HG03066 (cell line): ENCODE results near the gene SPARCL1.
"Not testable (repeated sequence)": the region's sequence is repeated elsewhere in the genome, so short reads cannot be mapped to it uniquely, and the experiment has no call there.

Source experiments
- ATAC-seq: cut with Tn5 transposase; IDR thresholded peaks from one replicate; pipeline ENCODE4 v1.9.1; 2021; ENCODE audit warnings: low read depth; ENCODE audit not compliant: unreplicated experiment

The SPARCL1 gene

DNA sequence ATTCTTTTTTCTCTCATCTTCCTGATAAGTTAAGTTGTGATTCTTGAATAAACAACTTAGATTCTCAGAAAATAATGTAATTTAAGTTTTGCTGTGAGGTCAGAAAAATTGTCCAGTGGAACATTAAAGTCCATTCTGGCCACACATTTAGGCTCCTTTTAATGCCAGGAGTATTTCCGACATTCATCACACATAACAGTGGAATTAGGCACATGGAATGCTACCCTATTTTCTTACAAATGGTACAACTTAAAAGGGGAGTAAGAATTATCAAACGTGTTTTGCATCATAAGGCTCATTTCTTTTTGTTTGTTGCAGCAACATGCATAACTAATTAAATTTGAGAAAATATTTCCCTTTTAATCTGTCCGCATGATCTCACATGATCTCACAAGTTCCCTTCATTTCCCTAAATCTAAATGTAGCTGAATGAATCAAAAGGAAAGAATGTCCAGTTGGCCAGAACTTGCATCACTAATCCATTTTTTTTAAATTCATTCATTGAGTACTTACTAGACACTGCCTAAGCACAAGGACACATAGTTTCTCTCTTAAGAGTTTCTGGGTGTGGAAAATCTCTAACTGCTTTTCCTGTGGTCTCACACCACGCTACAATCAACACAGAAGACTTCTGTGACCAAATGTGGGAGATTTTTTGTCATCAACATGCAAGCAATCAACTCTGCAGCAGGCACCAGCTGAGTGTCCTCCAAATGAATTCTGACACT, 22.0 kb downstream of the SPARCL1 start:
- ATAC-seq, result no peak

DNA sequence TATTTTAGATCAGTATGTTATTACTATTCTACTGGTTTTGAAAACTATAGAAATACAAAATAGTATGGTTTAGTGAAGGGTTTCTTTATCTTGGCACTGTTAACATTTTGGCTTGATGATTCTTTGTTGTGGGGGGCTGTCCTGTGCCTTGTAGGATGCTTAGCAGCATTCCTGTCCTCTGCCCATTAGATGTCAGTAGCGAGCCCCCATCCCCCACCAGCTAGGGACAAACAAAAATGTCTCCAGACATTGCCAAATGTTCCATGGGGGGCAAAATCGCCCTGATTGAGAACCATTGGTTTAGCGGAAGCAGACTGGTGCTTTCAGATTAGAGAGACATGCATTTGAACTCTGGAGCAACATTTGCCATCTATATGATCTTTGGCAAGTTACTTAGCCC, 23.3 kb downstream of the SPARCL1 start:
- no peak for ATAC-seq

- no peak for ATAC-seq
These were observed 26.5 kb downstream of the SPARCL1 start for GRCh38 chr4:87502580-87503238.

- ATAC-seq, result peak; percentile 32
These were observed 29.1 kb downstream of the SPARCL1 start for GRCh38 chr4:87500092-87500462.

DNA sequence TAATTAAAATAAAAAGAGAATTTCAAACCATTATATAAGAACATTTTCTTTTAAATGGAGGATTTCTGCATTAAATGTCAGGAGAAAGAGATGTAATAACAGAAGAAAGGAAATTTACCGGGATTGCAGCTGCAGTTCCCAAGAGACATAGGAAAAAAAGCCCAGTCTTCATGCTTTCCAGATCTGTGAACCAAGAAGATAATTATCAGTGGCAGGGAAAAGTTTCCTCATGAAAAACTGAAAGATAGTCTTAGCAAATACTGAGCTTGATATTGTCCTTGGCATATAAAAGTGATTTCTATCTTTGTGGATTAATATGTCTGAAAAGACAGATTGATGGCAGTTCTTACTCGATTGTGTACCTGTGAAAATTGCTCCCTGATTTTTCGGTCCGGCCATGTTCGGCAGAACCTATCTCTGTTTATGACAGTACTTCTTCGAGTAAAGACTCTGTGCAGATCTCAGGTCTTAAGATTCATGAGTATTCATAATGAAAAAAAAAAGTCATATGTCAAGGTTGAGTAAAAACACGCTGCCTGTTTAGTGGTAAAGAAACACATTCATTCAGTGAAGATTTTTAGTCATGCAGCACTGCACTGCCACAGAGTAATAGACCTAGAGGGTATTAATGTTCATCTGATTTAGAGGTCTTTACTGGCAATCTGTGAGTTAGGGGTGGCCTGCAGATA, 29.6 kb downstream of the SPARCL1 start:
- peak; percentile 65 for ATAC-seq

- ATAC-seq, result peak; percentile 66
These were observed 30.7 kb downstream of the SPARCL1 start for GRCh38 chr4:87498446-87498900.

GRCh38 chr4:87497578-87497977, 31.6 kb downstream of the SPARCL1 start:
- ATAC-seq, result no peak

DNA sequence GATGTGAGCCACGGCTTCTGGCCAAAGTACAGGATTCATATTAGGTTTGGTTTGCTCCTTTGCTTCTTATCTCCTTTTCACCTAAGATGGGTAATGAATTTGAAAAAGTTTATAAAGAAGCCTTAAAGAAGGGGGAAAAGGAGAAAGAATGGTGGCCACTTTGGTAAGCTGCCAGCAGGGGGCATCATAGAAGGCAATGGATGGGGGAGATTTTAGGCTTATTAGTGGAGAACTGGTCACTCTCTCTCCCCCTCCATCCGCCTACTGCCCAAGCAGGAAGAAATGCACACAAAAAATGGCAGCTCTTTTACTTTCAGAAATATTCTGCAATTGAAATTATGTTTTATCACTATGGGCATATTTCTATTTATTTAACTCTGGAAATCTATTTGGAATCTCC, 32.0 kb downstream of the SPARCL1 start:
- ATAC-seq, result no peak

GRCh38 chr4:87493115-87493514, 36.1 kb downstream of the SPARCL1 start:
- ATAC-seq, result no peak

- not testable (repeated sequence) for ATAC-seq
These were observed 37.3 kb downstream of the SPARCL1 start for GRCh38 chr4:87491851-87492250.

DNA sequence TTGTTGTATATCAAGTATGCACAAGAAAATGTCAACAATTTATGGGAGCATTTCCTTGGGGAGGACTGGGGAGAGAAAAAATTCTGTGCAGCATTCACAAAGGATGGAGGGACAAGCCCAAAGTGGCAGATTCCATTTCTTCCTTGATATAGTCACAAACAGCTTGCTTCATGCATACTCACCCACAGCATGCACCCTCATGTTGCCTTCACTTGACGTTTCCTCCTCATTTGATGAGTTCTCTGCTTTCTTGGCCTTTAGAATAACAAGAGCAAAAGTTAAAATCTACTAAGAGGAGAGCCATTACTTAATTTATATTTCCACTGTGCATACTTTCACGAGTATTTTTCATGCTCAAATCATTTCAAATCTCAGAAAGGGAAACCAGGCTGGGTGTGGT, 37.7 kb downstream of the SPARCL1 start:
- no peak for ATAC-seq

DNA sequence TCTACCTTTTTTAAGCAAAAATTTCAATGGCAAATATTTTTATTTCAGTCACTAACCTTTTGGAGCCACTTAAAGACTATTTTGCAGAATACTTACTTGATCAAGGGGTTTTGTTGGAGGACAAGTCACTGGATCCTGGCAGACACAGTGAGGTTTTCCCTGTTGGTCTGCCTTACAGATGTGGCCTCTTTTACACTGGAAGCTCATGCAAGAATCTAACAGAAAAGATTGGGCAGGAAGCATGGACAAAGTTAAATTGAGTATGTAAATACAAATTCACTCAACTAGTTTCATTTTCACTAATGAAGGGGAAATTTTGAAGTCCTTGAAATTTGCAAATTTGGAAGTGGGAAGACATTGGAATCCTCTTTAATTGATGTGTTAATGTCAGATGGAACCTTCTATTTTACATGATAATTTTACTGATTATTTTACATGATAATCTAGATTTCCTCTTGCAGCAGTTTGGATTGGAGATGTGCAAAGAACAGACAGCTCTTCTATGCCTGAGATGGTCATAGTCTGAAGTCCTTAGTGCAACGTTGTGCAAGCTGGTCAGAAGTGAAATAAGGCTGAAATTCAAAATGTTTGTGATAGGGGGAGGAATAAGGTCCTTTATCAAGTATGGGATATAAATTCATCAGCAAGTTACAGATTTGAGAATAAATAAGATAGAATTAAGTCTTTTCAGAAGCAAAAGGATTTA, 38.4 kb downstream of the SPARCL1 start:
- ATAC-seq, result no peak

GRCh38 chr4:87489678-87490077, 39.5 kb downstream of the SPARCL1 start:
- ATAC-seq, result no peak

DNA sequence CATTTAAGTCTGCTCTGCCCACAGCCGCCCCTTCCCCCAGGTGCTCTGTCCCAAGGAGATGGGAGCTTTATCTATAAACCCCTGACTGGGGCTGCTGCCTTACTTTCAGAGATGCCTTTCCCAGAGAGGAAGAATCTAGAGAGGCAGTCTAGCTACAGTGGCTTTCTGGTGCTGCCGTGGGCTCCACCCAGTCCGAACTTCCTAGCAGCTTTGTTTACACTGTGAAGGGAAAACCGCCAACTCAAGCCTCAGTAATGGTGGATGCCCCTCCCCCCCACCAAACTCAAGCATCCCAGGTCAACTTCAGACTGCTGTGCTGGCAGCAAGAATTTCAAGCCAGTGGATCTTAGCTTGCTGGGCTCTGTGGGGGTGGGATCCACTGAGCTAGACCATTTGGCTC, 40.5 kb downstream of the SPARCL1 start:
- not testable (repeated sequence) for ATAC-seq

DNA sequence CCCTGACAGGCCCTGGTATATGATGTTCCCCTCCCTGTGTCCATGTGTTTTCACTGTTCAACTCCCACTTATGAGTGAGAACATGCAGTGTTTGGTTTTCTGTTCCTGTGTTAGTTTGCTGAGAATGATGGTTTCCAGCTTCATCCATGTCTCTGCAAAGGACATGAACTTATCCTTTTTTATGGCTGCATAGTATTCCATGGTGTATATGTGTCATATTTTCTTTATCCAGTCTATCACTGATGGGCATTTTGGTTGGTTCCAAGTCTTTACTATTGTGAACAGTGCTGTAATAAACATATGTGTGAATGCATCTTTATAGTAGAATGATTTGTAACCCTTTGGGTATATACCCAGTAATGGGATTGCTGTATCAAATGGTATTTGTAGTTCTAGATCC, 45.9 kb downstream of the SPARCL1 start:
- not testable (repeated sequence) for ATAC-seq

DNA sequence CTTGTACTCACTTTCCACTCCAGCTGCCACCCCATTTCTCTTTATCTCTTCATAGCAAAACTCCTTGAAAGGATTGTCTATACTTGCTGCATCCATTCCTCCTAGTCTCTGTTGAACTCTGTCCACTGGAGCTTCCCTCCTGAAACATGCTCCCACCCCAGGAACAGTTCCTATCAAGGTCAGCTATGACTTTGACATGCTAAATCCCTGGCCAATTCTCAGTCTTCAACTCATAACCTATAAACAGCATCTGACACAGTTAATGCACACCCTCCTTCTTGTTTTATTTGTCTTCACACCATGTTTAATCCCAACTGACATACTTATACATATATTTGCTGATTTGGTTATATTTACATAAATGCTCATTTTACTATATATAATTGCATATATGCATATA, 47.8 kb downstream of the SPARCL1 start:
- ATAC-seq, result no peak

DNA sequence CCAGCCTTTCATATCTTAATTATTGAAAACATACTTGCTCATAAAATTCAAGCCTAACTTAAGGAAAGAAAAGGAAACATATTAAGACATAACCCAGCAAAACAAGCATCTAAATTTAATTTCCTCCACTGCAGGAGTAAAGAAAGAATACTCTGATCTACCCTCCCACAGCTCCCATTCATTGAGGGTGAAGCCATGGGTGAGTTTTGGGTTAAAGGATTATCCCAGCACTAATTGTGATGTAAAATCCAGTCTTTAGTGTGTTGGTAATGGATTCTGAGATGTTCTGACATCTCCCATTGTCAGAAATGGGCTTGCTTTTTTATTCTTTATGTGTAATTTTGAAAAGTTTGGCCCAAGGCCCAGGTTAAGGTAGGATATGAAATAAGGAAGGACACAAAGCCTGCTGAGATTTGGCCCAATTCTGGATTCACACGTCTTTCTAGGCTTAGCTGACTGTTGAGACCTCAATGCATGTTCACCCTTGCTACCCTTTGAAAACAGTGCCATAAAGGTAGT, 50.4 kb downstream of the SPARCL1 start:
- no peak for ATAC-seq

- no peak for ATAC-seq
These were observed 52.2 kb downstream of the SPARCL1 start for GRCh38 chr4:87476934-87477333.

GRCh38 chr4:87469390-87469789, 59.8 kb downstream of the SPARCL1 start:
- ATAC-seq, result no peak

- ATAC-seq, result no peak
These were observed 63.3 kb downstream of the SPARCL1 start for GRCh38 chr4:87465739-87466366.
